Measurements from ENCODE around the gene SNCA.

The SNCA gene
- total RNA-seq, result 0 to 0.28 reads per million in 2 donors

- DNase-seq, result no peak
Observed at GRCh38 chr4:89836897-89837384, at the start of gene SNCA. TSS of gene SNCA (minus strand) at chr4:89837161. CDS start at chr4:89835667, 1,494 bp downstream.

- DNase-seq, result no peak
Observed at GRCh38 chr4:89879215-89879614, 42.3 kb upstream of the SNCA start.

- DNase-seq, result no peak
Observed at GRCh38 chr4:89878611-89879010, 41.6 kb upstream of the SNCA start.

- DNase-seq, result no peak
Observed at GRCh38 chr4:89876548-89876947, 39.6 kb upstream of the SNCA start.

- DNase-seq, result no peak
Observed at GRCh38 chr4:89871211-89871610, 34.2 kb upstream of the SNCA start.

GRCh38 chr4:89868999-89869589 is 32.1 kb upstream of the SNCA start:
- DNase-seq, result no peak

- DNase-seq, result no peak
Observed at GRCh38 chr4:89868276-89868675, 31.3 kb upstream of the SNCA start.

GRCh38 chr4:89863533-89863932 is 26.6 kb upstream of the SNCA start:
- no peak for DNase-seq

GRCh38 chr4:89860971-89861370 is 24.0 kb upstream of the SNCA start:
- DNase-seq, result no peak

- no peak for DNase-seq
Observed at GRCh38 chr4:89855236-89855635, 18.3 kb upstream of the SNCA start.

- no peak for DNase-seq
Observed at GRCh38 chr4:89847571-89848325, 10.8 kb upstream of the SNCA start.

GRCh38 chr4:89839558-89839957 is 2.6 kb upstream of the SNCA start:
- no peak for DNase-seq

- no peak for DNase-seq
Observed at GRCh38 chr4:89837993-89838390, 1.0 kb upstream of the SNCA start.

GRCh38 chr4:89837385-89837992 is 528 bp upstream of the SNCA start:
- no peak for DNase-seq

- no peak for DNase-seq
Observed at GRCh38 chr4:89836031-89836745, 773 bp downstream of the SNCA start.

- no peak for DNase-seq
Observed at GRCh38 chr4:89835413-89835812, 1.5 kb downstream of the SNCA start.

GRCh38 chr4:89834486-89835209 is 2.3 kb downstream of the SNCA start:
- DNase-seq, result no peak

- no peak for DNase-seq
Observed at GRCh38 chr4:89829470-89830138, 7.4 kb downstream of the SNCA start.

GRCh38 chr4:89823416-89823815 is 13.5 kb downstream of the SNCA start:
- DNase-seq, result no peak

GRCh38 chr4:89821612-89822011 is 15.3 kb downstream of the SNCA start:
- DNase-seq, result no peak

- no peak for DNase-seq
Observed at GRCh38 chr4:89820010-89820409, 17.0 kb downstream of the SNCA start.

- DNase-seq, result no peak
Observed at GRCh38 chr4:89814362-89814761, 22.6 kb downstream of the SNCA start.

Data from T-helper 9 cell (primary cell).